Measurements from ENCODE around the gene AP4S1.

The AP4S1 gene

GRCh38 chr14:31078766-31079165, 53.3 kb downstream of the AP4S1 start:
- Histone ChIP-seq H4K20me1 (ENCODE audit: insufficient read depth, low read length, poor library complexity, severe bottlenecking) (no peaks in the 10 kb centered on the region), H3K4me3 (ENCODE audit: low read length, poor library complexity, severe bottlenecking) (no peak overlapping the region), H3K79me2 (ENCODE audit: insufficient read depth, low read length) (no peaks in the 10 kb centered on the region), H3F3A (ENCODE audit: low read depth) (no peaks in the 10 kb centered on the region), H3K27me3 (ENCODE audit: insufficient read depth, low read length, poor library complexity, severe bottlenecking) (no peaks in the 10 kb centered on the region), H3K9ac (ENCODE audit: low read depth, low read length, poor library complexity, severe bottlenecking) (no peak overlapping the region), H2AFZ (ENCODE audit: low read length) (no peak overlapping the region), H3K4me1 (ENCODE audit: insufficient read depth, low read length, poor library complexity, severe bottlenecking) (no peaks in the 10 kb centered on the region), H3K9me2 (replicated peaks; ENCODE audit: low read depth, low read length) (no peaks in the 10 kb centered on the region), H3K4me2 (ENCODE audit: low read depth, low read length, poor library complexity, severe bottlenecking) (no peak overlapping the region), H3K36me3 (ENCODE audit: insufficient read depth, low read length) (no peaks in the 10 kb centered on the region; the same call in 1 of the 2 replicates), H3K9me3 (ENCODE audit: insufficient read depth, low read depth, low read length) (no peaks in the 10 kb centered on the region)
- TF ChIP-seq EZH2phosphoT487 (IDR thresholded peaks at IDR 0.05; ENCODE audit: borderline replicate concordance) (no peak), CTCF (conservative IDR thresholded peaks at IDR 0.05; ENCODE audit: low read length) (no peak)

GRCh38 chr14:31080056-31080455, 54.6 kb downstream of the AP4S1 start:
- H3K9ac ChIP-seq (ENCODE audit: low read depth, low read length, poor library complexity, severe bottlenecking), result no peak overlapping the region
- no peaks in the 10 kb centered on the region for H3K4me1 ChIP-seq (ENCODE audit: insufficient read depth, low read length, poor library complexity, severe bottlenecking)
- H3K36me3 ChIP-seq (ENCODE audit: insufficient read depth, low read length), result no peaks in the 10 kb centered on the region; the same call in 1 of the 2 replicates
- H3K4me3 ChIP-seq (ENCODE audit: low read length, poor library complexity, severe bottlenecking), result no peak overlapping the region
- TF ChIP-seq EZH2phosphoT487 (IDR thresholded peaks at IDR 0.05; ENCODE audit: borderline replicate concordance) (no peak), CTCF (conservative IDR thresholded peaks at IDR 0.05; ENCODE audit: low read length) (no peak)
- no peaks in the 10 kb centered on the region for H3K79me2 ChIP-seq (ENCODE audit: insufficient read depth, low read length)
- H2AFZ ChIP-seq (ENCODE audit: low read length), result no peak overlapping the region
- H3K9me2 ChIP-seq (replicated peaks; ENCODE audit: low read depth, low read length), result no peaks in the 10 kb centered on the region
- H4K20me1 ChIP-seq (ENCODE audit: insufficient read depth, low read length, poor library complexity, severe bottlenecking), result no peaks in the 10 kb centered on the region
- no peak overlapping the region for H3K4me2 ChIP-seq (ENCODE audit: low read depth, low read length, poor library complexity, severe bottlenecking)
- no peaks in the 10 kb centered on the region for H3K9me3 ChIP-seq (ENCODE audit: insufficient read depth, low read depth, low read length)
- H3F3A ChIP-seq (ENCODE audit: low read depth), result no peaks in the 10 kb centered on the region
- H3K27me3 ChIP-seq (ENCODE audit: insufficient read depth, low read length, poor library complexity, severe bottlenecking), result no peaks in the 10 kb centered on the region

- Histone ChIP-seq H3K9ac (ENCODE audit: low read depth, low read length, poor library complexity, severe bottlenecking) (no peak overlapping the region), H3K4me3 (ENCODE audit: low read length, poor library complexity, severe bottlenecking) (no peak overlapping the region), H2AFZ (ENCODE audit: low read length) (no peak overlapping the region), H3K4me1 (ENCODE audit: insufficient read depth, low read length, poor library complexity, severe bottlenecking) (no peaks in the 10 kb centered on the region), H3K4me2 (ENCODE audit: low read depth, low read length, poor library complexity, severe bottlenecking) (no peak overlapping the region), H3F3A (ENCODE audit: low read depth) (no peaks in the 10 kb centered on the region), H3K9me2 (replicated peaks; ENCODE audit: low read depth, low read length) (no peaks in the 10 kb centered on the region), H3K27me3 (ENCODE audit: insufficient read depth, low read length, poor library complexity, severe bottlenecking) (no peaks in the 10 kb centered on the region), H3K36me3 (ENCODE audit: insufficient read depth, low read length) (no peaks in the 10 kb centered on the region), H4K20me1 (ENCODE audit: insufficient read depth, low read length, poor library complexity, severe bottlenecking) (no peaks in the 10 kb centered on the region), H3K79me2 (ENCODE audit: insufficient read depth, low read length) (no peaks in the 10 kb centered on the region), H3K9me3 (ENCODE audit: insufficient read depth, low read depth, low read length) (no peaks in the 10 kb centered on the region)
- TF ChIP-seq CTCF (conservative IDR thresholded peaks at IDR 0.05; ENCODE audit: low read length), result no peak
- no peak for TF ChIP-seq EZH2phosphoT487 (IDR thresholded peaks at IDR 0.05; ENCODE audit: borderline replicate concordance)
Measured at GRCh38 chr14:31080484-31080883, 55.0 kb downstream of the AP4S1 start.

Data from Loucy (cell line).